Sigmoid colon (tissue), 7 donors: ENCODE data around the gene ABHD2. TPM values are rescaled to one million over a fixed set of nuclear protein-coding genes. Genes with fewer than 3 reads are reported as not detected.

Source experiments
- DNase-seq: peaks from one replicate; pipeline ENCODE4 v3.0.0-alpha.2; 2019
- H3K27ac ChIP-seq, 4 donors: fragments of 200-600 bp; sonication (generic); one replicate each; pipeline ENCODE4 v1.5.1; 2016 to 2019; ENCODE audit warnings: mild to moderate bottlenecking in 1 of 4
- H3K27me3 ChIP-seq, 3 donors: fragments of 200-600 bp; sonication (generic); one replicate each; pipeline ENCODE4 v1.5.1; 2019; ENCODE audit warnings: mild to moderate bottlenecking in 1 of 3
- H3K36me3 ChIP-seq, 4 donors: fragments of 200-600 bp; sonication (generic); one replicate each; pipeline ENCODE4 v1.5.1; 2016 to 2019
- H3K4me1 ChIP-seq, 4 donors: fragments of 200-600 bp; sonication (generic); one replicate each; pipeline ENCODE4 v1.5.1; 2017 to 2019
- H3K4me3 ChIP-seq, 4 donors: fragments of 200-600 bp; sonication (generic); one replicate each; pipeline ENCODE4 v1.5.1; 2017 to 2019; ENCODE audit warnings: mild to moderate bottlenecking in 2 of 4, moderate library complexity in 1 of 4
- H3K9me3 ChIP-seq, 4 donors: fragments of 200-600 bp in 3 of 4; sonication (generic) in 3 of 4; one replicate each; pipeline versions ENCODE4 v1.5.1 to v1.6.1; 2013 to 2019
- EP300 ChIP-seq, 4 donors: sonication (generic); formaldehyde crosslinking; IDR thresholded peaks; one replicate each; pipeline ENCODE4 v1.6.1; 2017; ENCODE audit warnings: antibody characterized with exemption in 4 of 4
- POLR2A ChIP-seq, 2 donors: fragments of 450-650 bp; IDR thresholded peaks; one replicate each; pipeline ENCODE4 v1.6.1; 2016; ENCODE audit warnings: antibody characterized with exemption in 2 of 2, mild to moderate bottlenecking in 2 of 2, moderate library complexity in 2 of 2
- POLR2AphosphoS5 ChIP-seq, 4 donors: sonication (generic); formaldehyde crosslinking; IDR thresholded peaks; one replicate each; pipeline ENCODE4 v1.6.1; 2017; ENCODE audit warnings: antibody characterized with exemption in 4 of 4
- WGBS, 2 donors: extraction: QIAGEN DNeasy Blood & Tissue Kit; methylation state at CpG; one replicate each; pipeline ENCODE4 v1.1.7; 2013; 5-methylcytosine and 5-hydroxymethylcytosine counted together
- intact Hi-C: fragments of 100-400 bp; cut with DNase I; formaldehyde crosslinking; loops from one replicate; pipeline ENCODE4 v1.15.1; 2023
- polyA plus RNA-seq, 3 donors: library from polyadenylated mRNA; stranded (reverse); fragments of 200-250 nt; gene quantifications; one replicate each; pipeline ENCODE4 v1.2.3, GENCODE V29; 2013
- total RNA-seq, 4 donors: library from RNA; depleted of rRNA; stranded (reverse); fragments of >200 nt; gene quantifications; one replicate each; pipeline ENCODE4 v1.1.0, GENCODE V29; 2016
- TF ChIP-seq, protein P1 (sequence below), 4 experiments: fragments of 450-650 bp in 3 of 4; fragments of 200-600 bp in 1 of 4; IDR thresholded peaks; one replicate each; pipeline ENCODE4 v1.5.1; 2016 to 2019; ENCODE audit warnings: antibody characterized with exemption in 4 of 4, mild to moderate bottlenecking in 3 of 4, moderate library complexity in 2 of 4
- donor health status: healthy with polysubstance abuse.
- donor health status: Bipolar disorder and iron deficiency.
- donor health status: healthy.

Gene ABHD2
- total and polyA plus RNA-seq, 7 donors, result 1.8 to 81.5 (median 32.9) TPM

DNA sequence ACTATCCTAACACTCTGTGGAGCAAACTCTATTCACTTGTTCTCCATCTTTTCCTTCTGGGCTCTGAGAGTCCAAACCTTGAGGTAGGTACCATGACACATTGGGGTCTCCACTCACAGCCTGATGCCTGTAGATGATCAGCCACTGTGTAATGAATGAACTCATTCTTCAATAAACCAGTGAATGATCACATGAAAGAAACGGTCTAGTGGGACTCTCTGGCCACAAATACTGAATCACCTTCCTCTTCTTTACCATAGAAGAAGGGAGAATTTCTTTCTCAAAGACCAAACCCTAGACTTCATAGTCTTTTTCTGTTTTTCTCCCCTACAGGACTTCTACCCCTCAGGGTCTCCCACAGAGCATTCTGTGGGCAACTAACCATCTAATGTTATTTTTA, 20.5 kb upstream of the ABHD2 start:
- no peak overlapping the region for H3K27ac ChIP-seq
- no peaks in the 10 kb centered on the region for H3K36me3 ChIP-seq
- H3K4me1 ChIP-seq, result no peaks in the 10 kb centered on the region
- peaks cover 7 to 15% (median 12%) of the 10 kb centered on the region in 4 donors for H3K9me3 ChIP-seq
- TF ChIP-seq, protein P1, sequence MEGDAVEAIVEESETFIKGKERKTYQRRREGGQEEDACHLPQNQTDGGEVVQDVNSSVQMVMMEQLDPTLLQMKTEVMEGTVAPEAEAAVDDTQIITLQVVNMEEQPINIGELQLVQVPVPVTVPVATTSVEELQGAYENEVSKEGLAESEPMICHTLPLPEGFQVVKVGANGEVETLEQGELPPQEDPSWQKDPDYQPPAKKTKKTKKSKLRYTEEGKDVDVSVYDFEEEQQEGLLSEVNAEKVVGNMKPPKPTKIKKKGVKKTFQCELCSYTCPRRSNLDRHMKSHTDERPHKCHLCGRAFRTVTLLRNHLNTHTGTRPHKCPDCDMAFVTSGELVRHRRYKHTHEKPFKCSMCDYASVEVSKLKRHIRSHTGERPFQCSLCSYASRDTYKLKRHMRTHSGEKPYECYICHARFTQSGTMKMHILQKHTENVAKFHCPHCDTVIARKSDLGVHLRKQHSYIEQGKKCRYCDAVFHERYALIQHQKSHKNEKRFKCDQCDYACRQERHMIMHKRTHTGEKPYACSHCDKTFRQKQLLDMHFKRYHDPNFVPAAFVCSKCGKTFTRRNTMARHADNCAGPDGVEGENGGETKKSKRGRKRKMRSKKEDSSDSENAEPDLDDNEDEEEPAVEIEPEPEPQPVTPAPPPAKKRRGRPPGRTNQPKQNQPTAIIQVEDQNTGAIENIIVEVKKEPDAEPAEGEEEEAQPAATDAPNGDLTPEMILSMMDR (IDR thresholded peaks at IDR 0.05), result no peak
- H3K27me3 ChIP-seq, result no peaks in the 10 kb centered on the region
- no peak for DNase-seq
- H3K4me3 ChIP-seq, result no peak overlapping the region
- WGBS, 2 donors, result 58 to 70% methylated on average over 1 of the region's 1 CpG
- intact Hi-C loops, result no loop called here

DNA sequence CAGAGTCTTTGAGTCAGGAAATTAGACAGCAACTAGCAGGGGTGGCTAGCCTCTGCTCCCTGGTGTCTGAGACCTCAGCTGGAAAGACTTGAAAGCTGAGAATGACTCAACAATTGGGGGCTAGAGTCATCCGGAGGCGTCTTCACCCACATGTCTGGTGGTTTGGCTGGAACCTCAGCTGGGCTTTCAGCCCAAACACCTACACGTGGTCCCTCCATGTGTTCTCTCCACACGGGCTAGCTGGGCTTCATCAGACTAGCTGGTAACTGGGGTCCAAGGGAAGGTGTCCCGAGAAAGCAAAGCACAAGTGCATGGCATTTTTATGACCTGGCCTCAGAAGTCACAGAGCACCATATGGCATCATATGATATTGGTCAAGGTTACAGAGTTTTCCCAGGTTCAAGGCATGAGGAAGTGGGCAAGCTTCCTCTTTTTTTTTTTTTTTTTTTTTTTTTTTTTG, 19.9 kb upstream of the ABHD2 start:
- intact Hi-C loops, result no loop called here
- H3K4me1 ChIP-seq, result no peaks in the 10 kb centered on the region
- DNase-seq, result no peak
- no peak overlapping the region for H3K27ac ChIP-seq
- no peaks in the 10 kb centered on the region for H3K27me3 ChIP-seq
- TF ChIP-seq POLR2AphosphoS5 (IDR thresholded peaks at IDR 0.05), result no peak
- no peak overlapping the region for H3K4me3 ChIP-seq
- H3K36me3 ChIP-seq, result no peaks in the 10 kb centered on the region
- peaks cover 7 to 15% (median 12%) of the 10 kb centered on the region in 4 donors for H3K9me3 ChIP-seq
- 55 to 79% methylated on average over 5 of the region's 5 CpGs for WGBS, 2 donors

DNA sequence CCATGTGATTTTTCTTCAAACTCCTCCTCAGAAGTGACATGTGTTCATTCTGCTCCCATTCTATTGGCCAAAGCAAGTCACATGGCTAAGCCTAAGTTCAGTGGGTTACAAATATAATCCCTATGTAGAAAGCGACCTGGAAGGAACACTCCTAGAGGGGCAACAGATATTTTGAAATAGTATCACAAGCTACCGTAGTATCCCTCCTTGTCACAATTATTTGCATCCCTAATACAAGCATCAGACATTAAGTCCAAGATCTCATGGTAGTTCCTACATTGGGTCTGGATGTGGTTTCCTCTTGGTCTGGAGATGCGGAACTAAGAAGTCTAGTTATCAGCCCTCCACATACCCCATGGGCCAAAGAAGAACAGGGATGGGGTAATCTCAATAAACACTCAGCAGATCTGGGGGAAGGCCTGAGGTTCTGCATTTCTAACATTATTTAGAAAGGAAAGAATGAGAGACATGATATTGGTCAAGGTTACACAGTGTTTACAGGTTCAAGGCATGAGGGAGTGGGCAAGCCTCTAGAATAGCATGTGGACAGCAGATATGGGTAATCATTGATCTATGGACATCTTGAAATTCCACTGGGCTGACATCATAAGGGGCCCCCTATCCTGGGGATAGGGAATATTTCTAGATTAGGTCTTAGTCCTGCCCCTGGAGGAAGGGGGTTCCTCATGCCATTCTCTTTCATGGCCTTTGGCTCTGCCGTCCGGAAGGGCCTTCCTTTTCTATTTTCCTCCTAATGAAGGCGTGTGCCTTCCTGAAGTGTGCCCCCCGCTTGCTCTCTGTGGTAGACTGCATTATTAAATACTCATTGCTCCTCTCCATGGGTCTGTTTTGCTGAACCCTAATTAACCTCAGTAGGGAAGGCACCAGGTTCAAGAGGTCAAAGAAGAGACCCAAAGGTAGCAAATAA, 17.8 kb upstream of the ABHD2 start:
- Histone ChIP-seq H3K27ac (no peak overlapping the region), H3K36me3 (no peaks in the 10 kb centered on the region), H3K9me3 (peaks cover 7 to 15% (median 12%) of the 10 kb centered on the region in 4 donors), H3K4me3 (no peak overlapping the region), H3K27me3 (no peaks in the 10 kb centered on the region), H3K4me1 (no peaks in the 10 kb centered on the region)
- intact Hi-C loops, result no loop called here
- WGBS, 2 donors, result 91 to 96% methylated on average over 7 of the region's 7 CpGs
- TF ChIP-seq, protein P1 (IDR thresholded peaks at IDR 0.05), result no peak
- TF ChIP-seq EP300 (IDR thresholded peaks at IDR 0.05) (no peak), POLR2AphosphoS5 (IDR thresholded peaks at IDR 0.05) (no peak)
- no peak for DNase-seq

DNA sequence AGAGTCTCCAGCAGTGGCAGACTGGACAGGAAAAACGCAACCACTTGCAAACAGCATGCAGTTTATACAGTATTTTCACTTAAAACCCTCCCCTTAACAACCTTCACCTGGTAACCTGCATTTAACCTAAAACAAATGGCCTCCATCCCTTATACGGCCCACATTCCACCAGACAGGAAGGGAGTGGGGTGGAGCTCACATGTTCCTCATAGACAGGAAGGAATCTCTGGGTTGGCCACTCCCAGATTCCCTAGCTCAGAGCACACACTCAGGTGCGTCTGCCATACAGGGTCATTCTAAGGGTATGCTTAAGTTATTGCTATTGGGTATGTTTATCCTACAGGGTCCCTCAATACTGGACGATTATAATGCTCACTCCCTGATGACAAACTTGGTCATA, 16.8 kb upstream of the ABHD2 start:
- intact Hi-C loops, result no loop called here
- DNase-seq, result no peak
- 47 to 59% methylated on average over 4 of the region's 4 CpGs for WGBS, 2 donors

DNA sequence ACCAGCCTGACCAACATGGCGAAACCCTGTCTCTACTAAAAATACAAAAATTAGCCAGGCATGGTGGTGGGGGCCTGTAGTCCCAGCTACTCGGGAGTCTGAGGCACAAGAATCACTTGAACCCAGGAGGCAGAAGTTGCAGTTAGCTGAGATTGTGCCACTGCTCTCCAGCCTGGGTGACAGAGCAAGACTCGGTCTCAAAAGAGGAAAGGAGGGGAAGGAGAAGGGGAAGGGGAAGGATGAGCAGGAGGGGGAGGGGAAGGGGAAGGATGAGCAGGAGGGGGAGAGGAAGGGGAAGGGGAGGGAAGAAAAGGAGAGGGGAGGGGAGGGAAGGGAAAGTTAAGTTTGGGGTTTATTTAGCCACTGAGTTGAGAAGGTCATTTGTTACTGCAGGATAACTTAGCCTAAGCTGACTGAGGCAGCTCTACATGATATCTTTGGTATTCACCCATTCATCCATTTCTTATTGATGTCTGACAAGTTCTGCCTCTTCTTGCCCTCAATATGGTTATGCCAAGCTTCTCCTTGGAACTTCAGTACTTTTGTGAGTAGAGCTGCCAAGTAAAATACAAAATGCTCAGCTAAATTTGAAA, 15.9 kb upstream of the ABHD2 start:
- intact Hi-C loops, result no loop called here
- no peak for DNase-seq
- Histone ChIP-seq H3K4me1 (no peaks in the 10 kb centered on the region), H3K27me3 (no peaks in the 10 kb centered on the region), H3K9me3 (peaks cover 0 to 4% (median 2%) of the 10 kb centered on the region in 4 donors), H3K4me3 (no peak overlapping the region), H3K27ac (no peak overlapping the region), H3K36me3 (no peaks in the 10 kb centered on the region)
- TF ChIP-seq, protein P1 (IDR thresholded peaks at IDR 0.05), result no peak
- TF ChIP-seq POLR2AphosphoS5 (IDR thresholded peaks at IDR 0.05), result no peak
- TF ChIP-seq POLR2A (IDR thresholded peaks at IDR 0.05), result no peak
- no peak for TF ChIP-seq EP300 (IDR thresholded peaks at IDR 0.05)
- 76 to 88% methylated on average over 3 of the region's 3 CpGs for WGBS, 2 donors

More for the DNA sequence above, 16.8 kb upstream of the ABHD2 start:
- Histone ChIP-seq H3K4me3 (no peak overlapping the region), H3K36me3 (no peaks in the 10 kb centered on the region), H3K4me1 (no peaks in the 10 kb centered on the region), H3K9me3 (peaks cover 5 to 12% (median 10%) of the 10 kb centered on the region in 4 donors), H3K27me3 (no peaks in the 10 kb centered on the region), H3K27ac (no peak overlapping the region)
- TF ChIP-seq POLR2A (IDR thresholded peaks at IDR 0.05), result no peak
